ENCODE data around the gene AHRR.

DNA sequence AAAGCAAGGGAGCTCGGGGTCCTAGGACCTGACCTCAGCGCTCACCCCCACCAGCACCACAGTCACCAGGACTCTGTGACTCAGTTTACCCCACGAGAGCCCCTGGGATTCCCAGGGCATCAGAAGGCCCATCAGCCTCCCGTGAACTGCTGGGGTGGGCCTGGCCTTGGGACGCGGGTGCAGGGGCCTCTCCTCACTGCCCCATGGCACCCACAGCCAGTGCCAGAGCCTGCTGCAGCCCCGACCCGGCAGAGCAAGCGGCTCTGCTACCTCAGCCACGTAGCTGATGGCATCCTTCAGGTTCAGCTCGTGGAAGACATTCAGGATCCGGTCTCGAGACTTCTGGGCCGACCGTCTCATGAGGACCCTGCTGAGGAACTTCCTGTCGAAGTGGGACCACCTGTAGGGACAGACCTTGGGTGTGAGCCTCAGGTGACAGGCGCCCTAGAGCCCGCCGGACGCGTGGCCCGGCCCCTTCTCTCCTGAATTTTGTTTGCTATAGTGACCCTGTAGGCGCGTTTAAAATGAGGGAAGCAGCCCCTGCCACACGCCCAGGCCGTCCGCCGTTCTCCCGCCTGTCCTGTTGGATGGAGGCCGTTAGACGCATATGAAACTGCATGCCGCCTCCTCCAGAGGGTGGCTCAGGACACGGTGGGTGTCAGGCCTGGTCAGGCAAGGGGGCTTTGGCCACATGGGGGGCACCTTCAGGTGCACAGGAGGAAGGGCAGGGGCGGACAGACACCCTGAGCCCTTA lies 158.2 kb downstream of the AHRR start:
- no peak for TF ChIP-seq NFIC (IDR thresholded peaks at IDR 0.05)
- TF ChIP-seq TEAD4 (IDR thresholded peaks at IDR 0.05): no peak
- TF ChIP-seq, protein P1, sequence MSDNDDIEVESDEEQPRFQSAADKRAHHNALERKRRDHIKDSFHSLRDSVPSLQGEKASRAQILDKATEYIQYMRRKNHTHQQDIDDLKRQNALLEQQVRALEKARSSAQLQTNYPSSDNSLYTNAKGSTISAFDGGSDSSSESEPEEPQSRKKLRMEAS (IDR thresholded peaks at IDR 0.05): no peak
- TF ChIP-seq, protein P2, sequence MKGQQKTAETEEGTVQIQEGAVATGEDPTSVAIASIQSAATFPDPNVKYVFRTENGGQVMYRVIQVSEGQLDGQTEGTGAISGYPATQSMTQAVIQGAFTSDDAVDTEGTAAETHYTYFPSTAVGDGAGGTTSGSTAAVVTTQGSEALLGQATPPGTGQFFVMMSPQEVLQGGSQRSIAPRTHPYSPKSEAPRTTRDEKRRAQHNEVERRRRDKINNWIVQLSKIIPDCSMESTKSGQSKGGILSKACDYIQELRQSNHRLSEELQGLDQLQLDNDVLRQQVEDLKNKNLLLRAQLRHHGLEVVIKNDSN (IDR thresholded peaks at IDR 0.05): no peak
- TF ChIP-seq CEBPB (IDR thresholded peaks at IDR 0.05): no peak
- TF ChIP-seq TCF12 (IDR thresholded peaks at IDR 0.05; ENCODE audit: low read depth): no peak
- TF ChIP-seq TAF1 (IDR thresholded peaks at IDR 0.05; ENCODE audit: low read depth): no peak
- TF ChIP-seq FOXM1 (IDR thresholded peaks at IDR 0.05; ENCODE audit: borderline replicate concordance, low read depth): no peak
- no peak for TF ChIP-seq YY1 (IDR thresholded peaks at IDR 0.05; ENCODE audit: low read depth)
- no peak for TF ChIP-seq EP300 (IDR thresholded peaks at IDR 0.05; ENCODE audit: borderline replicate concordance)
- TF ChIP-seq EGR1 (IDR thresholded peaks at IDR 0.05): no peak
- TF ChIP-seq RAD21 (IDR thresholded peaks at IDR 0.05; ENCODE audit: low read depth): no peak
- TF ChIP-seq CREB1 (IDR thresholded peaks at IDR 0.05; ENCODE audit: low read depth): no peak
- TF ChIP-seq, protein P3, sequence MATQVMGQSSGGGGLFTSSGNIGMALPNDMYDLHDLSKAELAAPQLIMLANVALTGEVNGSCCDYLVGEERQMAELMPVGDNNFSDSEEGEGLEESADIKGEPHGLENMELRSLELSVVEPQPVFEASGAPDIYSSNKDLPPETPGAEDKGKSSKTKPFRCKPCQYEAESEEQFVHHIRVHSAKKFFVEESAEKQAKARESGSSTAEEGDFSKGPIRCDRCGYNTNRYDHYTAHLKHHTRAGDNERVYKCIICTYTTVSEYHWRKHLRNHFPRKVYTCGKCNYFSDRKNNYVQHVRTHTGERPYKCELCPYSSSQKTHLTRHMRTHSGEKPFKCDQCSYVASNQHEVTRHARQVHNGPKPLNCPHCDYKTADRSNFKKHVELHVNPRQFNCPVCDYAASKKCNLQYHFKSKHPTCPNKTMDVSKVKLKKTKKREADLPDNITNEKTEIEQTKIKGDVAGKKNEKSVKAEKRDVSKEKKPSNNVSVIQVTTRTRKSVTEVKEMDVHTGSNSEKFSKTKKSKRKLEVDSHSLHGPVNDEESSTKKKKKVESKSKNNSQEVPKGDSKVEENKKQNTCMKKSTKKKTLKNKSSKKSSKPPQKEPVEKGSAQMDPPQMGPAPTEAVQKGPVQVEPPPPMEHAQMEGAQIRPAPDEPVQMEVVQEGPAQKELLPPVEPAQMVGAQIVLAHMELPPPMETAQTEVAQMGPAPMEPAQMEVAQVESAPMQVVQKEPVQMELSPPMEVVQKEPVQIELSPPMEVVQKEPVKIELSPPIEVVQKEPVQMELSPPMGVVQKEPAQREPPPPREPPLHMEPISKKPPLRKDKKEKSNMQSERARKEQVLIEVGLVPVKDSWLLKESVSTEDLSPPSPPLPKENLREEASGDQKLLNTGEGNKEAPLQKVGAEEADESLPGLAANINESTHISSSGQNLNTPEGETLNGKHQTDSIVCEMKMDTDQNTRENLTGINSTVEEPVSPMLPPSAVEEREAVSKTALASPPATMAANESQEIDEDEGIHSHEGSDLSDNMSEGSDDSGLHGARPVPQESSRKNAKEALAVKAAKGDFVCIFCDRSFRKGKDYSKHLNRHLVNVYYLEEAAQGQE (IDR thresholded peaks at IDR 0.05; ENCODE audit: low read depth): no peak
